Gastroesophageal sphincter (tissue), 2 donors: ENCODE measurements around the gene SUPT4H1.

Source experiments
- POLR2A ChIP-seq, 2 donors: fragments of 450-650 bp; IDR thresholded peaks; one replicate each; pipeline ENCODE4 v1.6.1; 2017; ENCODE audit warnings: antibody characterized with exemption in 2 of 2, mild to moderate bottlenecking in 2 of 2, moderate library complexity in 1 of 2
- POLR2AphosphoS5 ChIP-seq: sonication (generic); formaldehyde crosslinking; IDR thresholded peaks from one replicate; pipeline ENCODE4 v1.6.1; 2017; ENCODE audit warnings: antibody characterized with exemption

DNA sequence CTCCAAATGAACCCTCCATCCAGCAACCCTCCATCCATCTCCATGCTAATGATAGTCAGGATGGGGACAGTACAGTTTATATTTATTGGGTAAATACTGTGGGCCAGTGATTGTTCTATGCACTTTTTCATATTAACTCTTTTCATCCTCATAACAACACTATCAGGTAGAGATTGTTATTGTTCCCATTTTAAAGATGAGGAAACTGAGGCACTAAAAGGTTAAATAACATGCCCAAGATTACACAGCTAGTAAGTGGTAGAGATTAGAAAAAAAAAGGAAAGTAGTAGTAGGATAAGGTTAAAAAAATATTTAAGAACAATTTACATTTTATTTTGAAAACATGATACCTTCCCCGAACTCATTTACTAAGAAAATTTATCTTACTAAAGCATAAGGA lies 21.9 kb upstream of the SUPT4H1 start:
- TF ChIP-seq POLR2A (IDR thresholded peaks at IDR 0.05) (no peak), POLR2AphosphoS5 (no peak)
